OCI-LY1 (cell line): Measurements from ENCODE around the gene SELENOO.

Experiments
- H2AFZ ChIP-seq: fragments of 200-600 bp; sonication (generic), shearing (Covaris generic); 2 replicates; pipeline ENCODE4 v1.6.0; 2014; ENCODE audit warnings: antibody characterized with exemption, mild to moderate bottlenecking, low read length
- H3F3A ChIP-seq: fragments of 200-600 bp; sonication (generic), shearing (Covaris generic); 2 replicates; pipeline ENCODE4 v1.6.0; 2014; ENCODE audit warnings: mild to moderate bottlenecking, antibody characterized with exemption, low read length, moderate library complexity; ENCODE audit not compliant: insufficient read depth
- H3K27ac ChIP-seq: fragments of 200-600 bp; sonication (generic); 2 replicates; pipeline ENCODE4 v1.5.1; 2014; ENCODE audit warnings: low read length, mixed run types, mild to moderate bottlenecking, low read depth; ENCODE audit not compliant: poor library complexity, severe bottlenecking
- H3K27me3 ChIP-seq: fragments of 200-600 bp; sonication (generic); 2 replicates; pipeline ENCODE4 v1.6.0; 2014; ENCODE audit warnings: antibody characterized with exemption, mild to moderate bottlenecking, low read length, moderate library complexity; ENCODE audit not compliant: insufficient read depth
- H3K36me3 ChIP-seq: fragments of 200-600 bp; sonication (generic); 2 replicates; pipeline ENCODE4 v1.6.1; 2014; ENCODE audit warnings: mild to moderate bottlenecking, antibody characterized with exemption, low read length, moderate library complexity, mixed read lengths; ENCODE audit not compliant: insufficient read depth
- H3K4me1 ChIP-seq: fragments of 200-600 bp; sonication (generic); 2 replicates; pipeline ENCODE4 v1.5.1; 2014; ENCODE audit warnings: mild to moderate bottlenecking, low read length, moderate library complexity; ENCODE audit not compliant: insufficient read depth, severe bottlenecking
- H3K4me2 ChIP-seq: fragments of 200-600 bp; sonication (generic), shearing (Covaris generic); 2 replicates; pipeline ENCODE4 v1.6.1; 2014; ENCODE audit warnings: low read length
- H3K4me3 ChIP-seq: fragments of 200-600 bp; sonication (generic); 2 replicates; pipeline ENCODE4 v1.5.1; 2014; ENCODE audit warnings: low read length, low read depth, mild to moderate bottlenecking, mixed read lengths; ENCODE audit not compliant: poor library complexity, severe bottlenecking
- H3K79me2 ChIP-seq: fragments of 200-600 bp; shearing (Covaris generic); 2 replicates; pipeline ENCODE4 v1.6.1; 2016; ENCODE audit warnings: mixed run types, low read length, mixed read lengths; ENCODE audit not compliant: insufficient read depth
- H3K9ac ChIP-seq: fragments of 200-600 bp; sonication (generic), shearing (Covaris generic); 2 replicates; pipeline ENCODE4 v1.6.1; 2014; ENCODE audit warnings: mild to moderate bottlenecking, low read length, mixed read lengths
- H3K9me2 ChIP-seq: fragments of 200-600 bp; sonication (generic), shearing (Covaris generic); 2 replicates; pipeline ENCODE4 v1.6.1; 2014; ENCODE audit warnings: low read depth, mild to moderate bottlenecking, low read length, mixed read lengths
- H3K9me3 ChIP-seq: fragments of 200-600 bp; shearing (Covaris generic); 2 replicates; pipeline ENCODE4 v1.6.1; 2014; ENCODE audit warnings: low read length, mixed read lengths
- H4K20me1 ChIP-seq: fragments of 200-600 bp; sonication (generic), shearing (Covaris generic); 2 replicates; pipeline ENCODE4 v1.6.0; 2016; ENCODE audit warnings: mild to moderate bottlenecking, low read length; ENCODE audit not compliant: insufficient read depth
- EZH2 ChIP-seq: fragments of 200-600 bp; sonication (generic), shearing (Covaris generic); IDR thresholded peaks from 2 replicates; pipeline ENCODE4 v1.8.0; 2017; ENCODE audit warnings: borderline replicate concordance, mixed run types, mild to moderate bottlenecking, antibody characterized with exemption, low read length, moderate library complexity, mixed read lengths
- TF ChIP-seq, protein P1 (sequence below): fragments of 200-600 bp; sonication (generic), shearing (Covaris generic); IDR thresholded peaks from 2 replicates; pipeline ENCODE4 v1.5.1; 2017; ENCODE audit warnings: mild to moderate bottlenecking, antibody characterized with exemption, low read length, moderate library complexity, mixed read lengths

SELENOO gene

DNA sequence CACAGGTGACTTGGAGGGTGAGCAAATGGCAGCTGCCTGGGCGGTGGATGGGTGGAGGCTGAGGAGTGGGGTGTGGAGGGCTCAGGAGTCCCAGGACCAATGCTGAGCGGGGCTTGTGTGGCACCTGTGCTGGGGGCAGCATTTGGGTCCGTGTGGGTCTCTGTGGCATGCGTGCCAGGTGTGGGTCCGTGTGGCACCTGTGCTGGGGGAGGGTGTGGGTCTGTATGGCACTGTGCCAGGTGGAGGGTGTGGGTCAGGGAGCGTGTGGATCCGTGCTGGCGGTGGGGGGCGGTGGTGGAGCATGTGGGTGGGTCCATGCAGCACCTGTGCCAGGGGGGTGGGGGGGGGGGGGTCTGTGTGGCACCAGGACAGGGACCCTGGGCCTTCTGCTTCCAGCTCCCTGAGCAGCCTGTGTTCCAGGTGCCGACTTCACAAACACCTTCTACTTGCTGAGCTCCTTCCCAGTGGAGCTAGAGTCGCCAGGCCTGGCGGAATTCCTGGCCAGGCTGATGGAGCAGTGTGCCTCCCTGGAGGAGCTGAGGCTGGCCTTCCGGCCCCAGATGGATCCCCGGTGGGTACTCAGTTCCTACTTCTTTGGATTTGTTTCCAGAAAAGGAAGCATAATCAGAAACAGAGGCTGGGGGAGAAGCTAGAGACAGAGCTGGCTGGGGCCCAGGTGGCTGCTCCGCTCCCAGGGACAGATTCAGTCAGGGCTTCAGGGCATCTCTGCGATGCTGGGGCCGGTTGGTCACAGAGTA, 14.7 kb downstream of the SELENOO start:
- no peaks in the 10 kb centered on the region for H3K9me2 ChIP-seq
- peaks cover 97% of the 10 kb centered on the region for H3K36me3 ChIP-seq
- H3K4me2 ChIP-seq = no peak overlapping the region
- peaks cover 7% of the 10 kb centered on the region for H3K79me2 ChIP-seq
- H2AFZ ChIP-seq = no peak overlapping the region
- H3K9me3 ChIP-seq = no peaks in the 10 kb centered on the region
- TF ChIP-seq, protein P1, sequence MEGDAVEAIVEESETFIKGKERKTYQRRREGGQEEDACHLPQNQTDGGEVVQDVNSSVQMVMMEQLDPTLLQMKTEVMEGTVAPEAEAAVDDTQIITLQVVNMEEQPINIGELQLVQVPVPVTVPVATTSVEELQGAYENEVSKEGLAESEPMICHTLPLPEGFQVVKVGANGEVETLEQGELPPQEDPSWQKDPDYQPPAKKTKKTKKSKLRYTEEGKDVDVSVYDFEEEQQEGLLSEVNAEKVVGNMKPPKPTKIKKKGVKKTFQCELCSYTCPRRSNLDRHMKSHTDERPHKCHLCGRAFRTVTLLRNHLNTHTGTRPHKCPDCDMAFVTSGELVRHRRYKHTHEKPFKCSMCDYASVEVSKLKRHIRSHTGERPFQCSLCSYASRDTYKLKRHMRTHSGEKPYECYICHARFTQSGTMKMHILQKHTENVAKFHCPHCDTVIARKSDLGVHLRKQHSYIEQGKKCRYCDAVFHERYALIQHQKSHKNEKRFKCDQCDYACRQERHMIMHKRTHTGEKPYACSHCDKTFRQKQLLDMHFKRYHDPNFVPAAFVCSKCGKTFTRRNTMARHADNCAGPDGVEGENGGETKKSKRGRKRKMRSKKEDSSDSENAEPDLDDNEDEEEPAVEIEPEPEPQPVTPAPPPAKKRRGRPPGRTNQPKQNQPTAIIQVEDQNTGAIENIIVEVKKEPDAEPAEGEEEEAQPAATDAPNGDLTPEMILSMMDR = no peak
- TF ChIP-seq EZH2 = no peak
- no peak overlapping the region for H3K4me3 ChIP-seq
- H3K9ac ChIP-seq = no peak overlapping the region
- no peaks in the 10 kb centered on the region for H4K20me1 ChIP-seq
- no peaks in the 10 kb centered on the region for H3K27me3 ChIP-seq
- H3K27ac ChIP-seq = peak overlapping the region; percentile 26
- no peaks in the 10 kb centered on the region for H3F3A ChIP-seq
- no peaks in the 10 kb centered on the region for H3K4me1 ChIP-seq

DNA sequence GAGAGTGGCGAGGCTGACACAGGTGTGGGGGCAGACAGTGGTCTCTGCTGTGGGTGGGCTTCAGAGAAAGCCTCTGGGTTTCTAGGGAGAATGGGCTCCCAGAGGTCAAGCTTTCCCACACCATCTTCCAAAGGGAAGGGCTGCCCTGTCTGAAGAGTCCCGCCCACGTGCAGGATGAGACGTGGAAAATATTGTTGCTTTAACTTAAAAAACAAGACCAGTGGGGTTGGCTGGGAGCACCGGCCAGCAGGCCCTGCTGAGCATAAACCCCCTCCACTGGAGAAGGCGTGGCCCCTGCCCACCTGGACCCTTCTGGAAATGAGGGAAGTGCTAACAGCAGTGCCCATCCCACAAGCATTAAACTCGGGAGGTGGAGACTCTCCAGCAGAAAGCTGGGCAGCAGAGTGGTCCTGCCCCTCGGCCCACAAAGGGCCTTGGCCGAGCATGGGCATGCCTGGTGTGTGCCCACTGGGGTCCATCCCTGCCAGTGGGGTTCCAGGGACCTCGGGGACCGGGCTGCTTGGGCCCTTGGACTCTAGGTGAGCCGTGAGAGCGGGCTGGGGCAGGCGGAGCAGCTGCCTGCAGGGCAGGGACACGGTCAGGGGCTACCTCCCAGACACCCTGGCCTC, 15.4 kb downstream of the SELENOO start:
- no peaks in the 10 kb centered on the region for H4K20me1 ChIP-seq

DNA sequence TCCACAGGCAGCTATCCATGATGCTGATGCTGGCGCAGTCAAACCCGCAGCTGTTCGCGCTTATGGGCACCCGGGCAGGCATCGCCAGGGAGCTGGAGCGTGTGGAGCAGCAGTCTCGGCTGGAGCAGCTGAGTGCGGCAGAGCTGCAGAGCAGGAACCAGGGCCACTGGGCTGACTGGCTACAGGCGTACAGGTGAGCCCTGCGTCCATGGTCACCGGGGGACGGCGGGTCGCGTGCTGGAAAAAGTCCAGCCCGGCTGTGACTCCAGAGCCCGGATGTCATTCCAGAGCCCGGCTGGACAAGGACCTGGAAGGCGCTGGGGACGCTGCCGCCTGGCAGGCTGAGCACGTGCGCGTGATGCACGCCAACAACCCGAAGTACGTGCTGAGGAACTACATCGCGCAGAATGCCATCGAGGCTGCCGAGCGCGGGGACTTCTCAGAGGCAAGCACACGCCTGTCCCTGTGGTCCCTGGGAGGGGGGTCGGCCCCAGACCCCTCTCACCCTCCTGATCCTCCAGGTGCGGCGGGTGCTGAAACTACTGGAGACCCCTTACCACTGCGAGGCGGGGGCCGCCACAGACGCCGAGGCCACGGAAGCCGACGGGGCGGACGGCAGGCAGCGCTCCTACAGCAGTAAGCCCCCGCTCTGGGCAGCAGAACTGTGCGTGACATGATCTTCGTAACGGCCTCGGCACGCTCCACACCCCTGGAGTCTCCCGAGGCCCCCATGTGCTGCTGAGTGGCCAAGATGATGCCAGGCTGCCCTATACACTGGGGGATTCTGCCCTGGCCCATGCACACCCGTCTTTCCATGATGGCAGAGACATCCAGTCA, 16.1 kb downstream of the SELENOO start:
- Histone ChIP-seq H2AFZ (no peak overlapping the region), H3K9ac (no peak overlapping the region), H4K20me1 (no peaks in the 10 kb centered on the region), H3K36me3 (peaks cover 98% of the 10 kb centered on the region), H3K27ac (no peak overlapping the region), H3K79me2 (peaks cover 6% of the 10 kb centered on the region), H3K9me2 (no peaks in the 10 kb centered on the region), H3K4me2 (no peak overlapping the region), H3K4me3 (no peak overlapping the region), H3F3A (no peaks in the 10 kb centered on the region), H3K4me1 (no peaks in the 10 kb centered on the region), H3K27me3 (no peaks in the 10 kb centered on the region), H3K9me3 (no peaks in the 10 kb centered on the region)
- no peak for TF ChIP-seq EZH2
- TF ChIP-seq, protein P1 = no peak

More for the DNA sequence above, 15.4 kb downstream of the SELENOO start:
- Histone ChIP-seq H3K9ac (no peak overlapping the region), H2AFZ (no peak overlapping the region), H3K4me1 (no peaks in the 10 kb centered on the region), H3K27ac (no peak overlapping the region), H3K9me3 (no peaks in the 10 kb centered on the region), H3K27me3 (no peaks in the 10 kb centered on the region), H3K4me3 (no peak overlapping the region), H3K79me2 (peaks cover 7% of the 10 kb centered on the region), H3F3A (no peaks in the 10 kb centered on the region), H3K36me3 (peaks cover 97% of the 10 kb centered on the region), H3K4me2 (no peak overlapping the region), H3K9me2 (no peaks in the 10 kb centered on the region)
- TF ChIP-seq, protein P1 = no peak
- TF ChIP-seq EZH2 = no peak
